Left cardiac atrium (tissue), 4 donors: ENCODE measurements around the gene EEFSEC. TPM values are rescaled to one million over a fixed set of nuclear protein-coding genes. Genes with fewer than 3 reads are reported as not detected.

Experiments used
- ATAC-seq, 2 donors: fragments of 200-7000 bp; cut with Tn5 transposase; one replicate each; pipeline ENCODE4 v1.9.1; 2020; ENCODE audit warnings: mild to moderate bottlenecking in 2 of 2, moderate library complexity in 2 of 2
- DNase-seq: peaks from one replicate; pipeline ENCODE4 v3.0.0-alpha.2; 2020
- intact Hi-C, 2 donors: fragments of 100-400 bp; cut with DNase I; formaldehyde crosslinking; loops; one replicate each; pipeline versions ENCODE4 v1.14.1 to v1.15.1; 2022 to 2023
- total RNA-seq, 2 donors: library from RNA; stranded (reverse); fragmentation: NEBNext Ultra II Directional; extraction: Animal tissue kit (Norgen Biotek cat#: 25700); gene quantifications; one replicate each; pipeline ENCODE4 v1.2.1, GENCODE V29; 2021
- donor health status: DM: no; HTN: yes; CAD: no.
- donor health status: DM: no; HTN: yes; CAD: no; lungs with severe emphysema.
- donor health status: DM: yes; HTN: yes; CAD: no.
- donor health status: Dilated cardiomyopathy.

Gene EEFSEC
- total RNA-seq, 2 donors from 2014 or later, result 13.5 to 18.9 TPM

DNA sequence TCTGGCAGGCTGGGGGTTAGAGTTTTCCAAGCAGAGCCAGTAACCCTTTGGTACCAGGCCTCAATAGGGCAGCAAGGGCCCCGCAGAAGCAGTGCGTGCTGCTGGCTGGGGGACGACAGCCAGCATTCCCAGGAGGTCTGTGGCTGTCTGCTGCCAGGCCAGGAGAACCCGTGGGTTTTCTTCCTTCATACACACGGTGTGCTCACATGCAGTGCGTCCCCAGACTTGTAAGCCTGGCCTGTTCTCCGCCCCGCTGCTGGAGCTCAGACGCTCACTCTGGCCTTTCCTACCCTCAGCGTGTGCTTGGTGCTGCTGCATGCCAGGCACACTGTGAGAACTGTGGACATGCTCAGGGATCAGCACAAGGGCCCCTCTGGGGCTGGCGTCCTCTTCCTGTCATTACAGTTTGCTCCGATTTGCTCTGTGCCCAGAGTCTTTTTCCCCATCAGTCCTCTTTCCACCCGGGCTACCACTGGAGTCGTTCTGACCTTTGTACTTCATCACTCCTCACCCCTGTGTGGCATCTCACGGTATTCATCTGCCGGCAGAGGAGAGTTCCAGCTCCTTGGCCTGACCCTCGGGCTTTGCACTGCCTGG, 163.9 kb downstream of the EEFSEC start:
- DNase-seq (no peak), ATAC-seq (peak in 1 of 2 donors; percentile 25)
- intact Hi-C loops, result loop anchor here in 1 of 2 donors (10.0 kb wide), 1 partner anchor 142 kb away; no protein-coding TSS in a partner anchor

DNA sequence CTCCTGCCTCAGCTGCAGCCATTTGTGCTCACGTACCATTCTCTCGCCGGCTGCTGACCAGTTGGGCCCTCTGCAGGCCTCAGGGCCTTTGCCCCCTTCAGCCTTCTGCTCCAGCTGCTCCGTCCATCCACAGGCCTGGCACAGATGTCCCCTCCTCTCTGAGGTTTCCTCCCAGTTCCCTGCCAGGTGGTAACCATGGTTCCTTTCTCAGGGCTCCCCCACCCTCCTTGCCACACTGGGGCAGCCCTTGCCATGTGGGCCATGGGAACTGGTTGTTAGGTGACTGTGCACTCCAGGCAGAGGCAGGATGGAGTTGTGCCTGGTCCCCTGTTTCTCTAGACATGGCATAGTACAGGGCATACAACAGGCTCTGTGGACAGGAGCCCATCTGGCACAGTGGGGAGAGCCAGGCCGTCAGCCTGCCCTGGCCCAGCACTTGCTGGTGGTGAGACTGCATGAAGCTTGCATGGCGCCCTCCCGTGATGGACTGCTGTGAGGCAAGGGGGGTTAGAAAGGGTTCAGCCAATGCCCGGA, 164.5 kb downstream of the EEFSEC start:
- ATAC-seq (peak; percentile 8 to 48), DNase-seq (no peak)
- intact Hi-C loops, result loop anchor here in 1 of 2 donors (10.0 kb wide), 1 partner anchor 143 kb away; no protein-coding TSS in a partner anchor

DNA sequence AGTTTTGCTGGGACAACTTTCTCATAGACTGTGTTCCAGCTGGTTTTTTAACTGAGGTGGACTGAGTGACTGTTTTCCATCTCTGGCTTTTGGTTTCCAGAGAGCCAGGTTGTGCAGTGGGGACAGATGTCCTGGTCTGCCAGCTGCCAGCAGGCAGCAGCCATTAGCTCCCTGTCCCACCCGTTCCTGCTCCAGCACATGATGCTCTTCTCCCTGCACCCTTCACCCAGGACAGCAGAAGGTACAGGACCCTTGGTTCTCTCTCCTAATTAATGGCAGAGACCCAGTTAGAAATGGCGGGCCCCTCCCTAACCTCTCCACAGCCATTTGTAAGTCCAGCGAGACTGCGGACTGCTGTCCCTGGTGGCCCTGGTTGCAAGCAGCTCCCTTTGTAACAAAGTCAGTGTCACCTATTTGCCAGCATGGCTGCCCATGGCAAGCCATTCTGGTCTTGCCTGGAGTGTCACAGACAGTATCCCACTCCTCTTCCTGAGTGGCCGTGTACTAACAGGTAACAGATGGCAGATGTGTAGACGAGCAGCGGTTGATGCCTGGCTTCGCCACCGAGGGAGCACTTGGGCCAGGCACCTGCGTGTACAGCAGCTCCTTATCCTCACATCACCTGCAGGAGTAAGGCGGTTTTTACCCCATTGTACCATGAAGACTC, 165.1 kb downstream of the EEFSEC start:
- DNase-seq (no peak), ATAC-seq (no peak)
- intact Hi-C loops, result loop anchor here in 1 of 2 donors (10.0 kb wide), 1 partner anchor 144 kb away; no protein-coding TSS in a partner anchor

DNA sequence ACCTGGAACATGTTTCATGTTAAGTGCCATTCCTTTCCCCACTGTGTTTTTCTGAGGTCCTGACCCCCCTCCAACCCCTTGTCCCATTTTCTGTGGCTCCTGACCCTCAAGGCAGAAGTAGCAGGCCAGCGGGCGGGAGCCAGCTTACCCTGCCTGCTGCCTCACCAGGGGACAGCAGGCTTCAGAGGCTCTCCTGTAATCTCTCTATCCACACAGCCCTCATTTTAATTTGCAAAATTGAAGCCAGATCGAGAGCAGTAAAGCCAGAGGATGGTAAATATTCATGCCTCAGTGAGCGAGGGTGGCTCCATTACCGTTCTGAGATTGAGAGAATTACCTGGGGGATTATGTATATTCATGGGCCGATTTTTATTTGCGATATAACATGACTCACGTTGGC, 165.8 kb downstream of the EEFSEC start:
- DNase-seq, result no peak
- intact Hi-C loops, result loop anchor here in 1 of 2 donors (10.0 kb wide), 1 partner anchor 144 kb away; no protein-coding TSS in a partner anchor
- ATAC-seq, result no peak

DNA sequence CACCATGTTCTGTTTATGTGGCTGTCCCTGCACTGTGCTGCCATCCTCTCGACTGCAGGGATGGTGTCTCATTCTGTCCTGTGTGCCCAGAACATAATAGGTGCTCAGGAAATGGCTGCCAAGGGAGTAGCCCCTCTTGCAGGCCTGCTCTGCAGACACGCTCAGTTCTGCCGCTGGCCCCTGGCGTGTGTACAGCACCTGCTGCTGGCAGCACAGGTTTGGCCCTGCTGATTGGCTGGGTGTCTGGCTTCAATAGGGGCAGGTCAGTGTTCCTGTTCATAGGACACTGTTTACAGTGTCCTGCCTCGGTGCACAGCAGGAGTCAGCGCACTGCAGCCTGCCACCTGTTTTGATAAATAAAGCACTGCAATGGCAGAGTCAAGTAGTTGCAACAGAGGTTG, 166.5 kb downstream of the EEFSEC start:
- ATAC-seq (no peak), DNase-seq (no peak)
- intact Hi-C loops, result loop anchor here in 1 of 2 donors (10.0 kb wide), 1 partner anchor 145 kb away; no protein-coding TSS in a partner anchor

DNA sequence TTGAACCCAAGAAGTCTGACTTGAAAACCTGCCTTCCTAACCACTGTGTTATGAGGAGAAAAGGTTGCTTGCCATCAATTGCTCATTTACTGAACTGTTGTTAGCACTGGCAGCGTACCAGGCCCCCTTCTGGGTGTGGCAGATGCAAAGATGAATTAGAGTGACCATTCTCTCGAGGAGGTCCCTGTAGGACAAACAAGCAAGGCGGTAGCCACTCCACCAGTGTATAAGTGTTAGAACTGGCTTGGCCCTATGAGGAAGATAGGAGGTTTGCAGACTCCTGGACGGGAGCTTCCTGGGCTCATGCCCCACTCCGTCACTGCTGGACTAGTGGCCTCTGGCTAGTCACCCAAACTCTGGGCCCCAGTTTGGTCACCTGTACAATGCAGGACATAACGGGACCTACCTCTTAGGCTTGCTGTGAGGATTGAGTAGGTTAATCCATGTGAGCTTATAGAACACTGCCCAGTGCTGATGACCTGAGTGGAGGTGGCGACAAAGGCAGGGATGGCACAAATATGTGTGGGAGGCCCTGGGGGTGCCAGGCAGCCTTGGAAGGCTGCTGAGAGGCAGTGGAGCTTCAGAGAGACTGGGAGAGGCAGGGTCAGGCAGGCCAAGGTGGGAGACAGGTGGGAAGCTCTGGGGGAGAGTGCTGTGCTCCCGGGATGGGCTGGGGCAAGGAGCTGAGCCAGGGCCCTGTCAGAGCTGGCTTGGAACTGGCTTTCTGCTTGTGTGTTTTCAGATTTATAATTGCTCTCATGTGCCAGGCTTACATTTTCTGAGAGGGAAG, 167.5 kb downstream of the EEFSEC start:
- no peak for DNase-seq
- no peak for ATAC-seq
- intact Hi-C loops, result no loop called here

DNA sequence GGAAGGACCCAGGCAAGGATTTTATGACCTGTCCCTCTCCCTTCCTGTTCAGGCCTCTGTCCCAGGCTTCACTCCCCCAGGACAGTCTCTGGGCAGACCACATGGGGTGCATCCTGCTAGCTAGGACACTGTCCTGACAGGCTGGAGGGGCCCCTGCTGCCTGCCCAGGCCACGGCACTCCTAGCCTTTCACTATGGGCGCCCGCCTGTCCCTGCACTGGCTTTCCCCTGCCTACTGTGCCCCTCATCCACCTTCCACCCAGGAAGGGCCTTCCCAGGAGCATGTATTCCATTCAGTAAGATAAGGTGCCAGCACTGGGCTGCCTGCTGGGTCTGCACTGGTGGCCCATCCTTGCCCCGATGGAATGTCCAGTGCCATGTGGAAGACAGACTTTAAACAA, 168.1 kb downstream of the EEFSEC start:
- no peak for DNase-seq
- intact Hi-C loops, result no loop called here
- no peak for ATAC-seq

DNA sequence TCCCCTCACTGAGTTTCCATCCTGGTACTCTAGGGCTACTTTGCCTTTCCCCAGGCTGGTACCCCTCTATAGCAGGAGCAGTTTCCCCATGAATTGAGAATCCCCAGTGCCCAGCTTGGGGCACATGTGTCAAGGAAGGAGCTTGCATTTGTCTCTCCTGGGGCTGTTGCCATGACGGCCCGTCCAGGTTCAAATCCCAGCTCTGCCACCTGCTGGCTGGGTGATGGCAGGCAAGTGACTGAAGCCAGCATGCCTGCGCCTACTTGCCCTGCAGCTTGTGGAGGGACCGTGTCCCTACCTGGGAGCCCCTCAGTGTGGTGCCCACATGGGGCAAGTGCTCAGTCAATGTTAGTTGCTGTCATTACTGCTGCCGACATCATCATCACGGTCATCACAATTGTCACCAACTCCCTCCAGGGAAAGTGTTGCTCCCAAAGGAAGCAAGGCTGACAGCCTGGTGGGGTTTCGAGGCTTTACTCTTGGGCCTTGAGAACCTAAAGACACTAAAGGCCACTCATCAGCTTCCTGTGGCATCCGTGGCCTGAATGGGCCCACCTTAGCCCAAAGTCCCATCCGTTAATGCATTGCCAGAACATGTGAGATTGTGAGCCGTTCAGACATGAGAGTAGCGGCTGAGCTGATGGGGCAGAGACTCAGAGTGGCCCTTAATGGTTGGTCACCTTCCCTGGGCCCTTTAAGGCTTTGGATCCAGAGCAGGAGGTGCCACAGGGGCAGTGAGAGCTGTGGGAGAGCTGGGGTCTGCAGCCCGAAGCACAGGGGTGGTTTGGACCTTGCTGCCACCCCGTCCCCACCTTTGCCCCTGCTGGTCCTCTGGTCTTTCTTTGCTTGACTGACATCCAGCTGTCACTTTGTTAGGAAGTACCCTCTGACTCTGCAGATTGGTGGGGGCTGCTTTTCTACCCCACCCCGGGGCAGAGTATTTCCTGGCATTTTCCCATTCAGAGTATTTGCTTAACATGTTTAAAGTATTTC, 169.0 kb downstream of the EEFSEC start:
- DNase-seq (peak; percentile 49), ATAC-seq (peak in 1 of 2 donors; percentile 43)
- intact Hi-C loops, result no loop called here

DNA sequence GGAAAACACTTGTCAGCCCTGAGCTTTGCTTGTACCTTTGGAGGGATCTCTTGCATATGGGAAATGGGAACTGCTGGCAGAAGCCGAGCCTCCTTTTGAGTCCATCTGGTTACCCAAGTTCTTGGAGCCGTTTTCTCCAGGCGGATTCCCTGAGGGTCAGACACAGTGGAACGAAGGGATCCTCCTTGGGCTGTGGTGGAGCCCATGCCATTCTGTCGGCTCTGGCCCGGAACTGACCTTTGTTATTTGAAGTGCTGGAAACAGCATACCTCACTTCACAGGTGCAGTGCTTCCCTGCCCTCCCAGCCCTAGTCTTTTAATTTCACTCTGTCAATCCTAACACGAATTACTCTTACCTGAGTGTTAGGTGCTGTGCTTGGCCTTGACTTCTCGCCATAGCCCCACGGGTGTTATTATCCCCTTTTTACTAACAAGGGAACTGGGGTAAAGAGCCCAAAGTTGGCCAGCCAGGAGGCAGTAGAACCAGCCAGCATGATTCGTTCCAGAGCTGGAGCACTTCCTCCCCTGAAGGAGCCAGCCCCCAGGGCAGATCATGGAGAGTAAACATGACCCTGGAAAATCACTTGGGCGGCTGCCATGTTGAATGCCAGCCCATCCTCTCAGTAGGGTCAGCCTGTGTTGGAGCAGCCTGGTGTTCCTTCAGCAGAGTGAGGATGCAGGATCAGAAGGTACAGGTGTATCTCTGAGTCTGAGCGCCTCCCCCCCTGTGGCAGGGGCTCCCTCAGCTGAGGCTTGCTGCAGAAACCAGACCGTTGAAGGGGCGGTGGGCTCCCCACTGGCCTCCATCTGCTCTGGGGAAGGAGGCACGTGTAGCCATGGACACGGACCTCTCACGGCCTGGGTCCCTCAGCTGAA, 170.2 kb downstream of the EEFSEC start:
- ATAC-seq (no peak), DNase-seq (no peak)
- intact Hi-C loops, result no loop called here

DNA sequence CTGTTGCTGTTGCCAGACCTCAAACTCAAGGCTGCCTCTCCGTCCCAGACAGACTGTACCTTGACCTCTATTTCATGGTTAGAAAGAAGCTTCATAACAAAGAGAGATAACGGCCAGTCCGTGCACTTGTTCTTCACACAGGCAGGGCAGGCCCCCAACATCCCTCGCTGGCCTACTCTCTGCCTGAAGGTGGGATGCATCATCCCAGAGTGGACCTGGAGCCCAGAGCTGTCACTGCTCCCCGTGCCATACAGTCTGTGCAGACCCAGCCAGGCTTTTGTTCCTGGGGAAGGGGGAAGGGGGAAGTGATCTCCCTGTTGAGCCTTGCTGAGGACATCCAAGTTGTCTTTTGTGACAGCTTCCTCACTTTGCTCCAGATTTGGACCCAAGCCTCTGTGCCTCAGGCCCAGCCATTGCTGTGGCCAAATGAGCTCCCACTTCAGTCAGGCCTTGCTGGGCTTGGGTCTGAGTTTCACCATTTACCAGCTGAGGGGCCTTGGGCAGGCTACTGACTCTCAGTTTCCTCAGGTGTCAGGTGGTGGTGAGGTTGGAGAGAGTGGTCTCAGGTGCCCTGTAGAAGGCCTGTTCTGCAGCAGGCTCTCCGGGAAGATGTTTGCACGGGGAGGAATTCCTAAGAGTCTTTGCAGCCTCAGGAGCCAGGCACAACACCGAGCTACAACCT, 171.8 kb downstream of the EEFSEC start:
- ATAC-seq (no peak), DNase-seq (no peak)
- intact Hi-C loops, result no loop called here

DNA sequence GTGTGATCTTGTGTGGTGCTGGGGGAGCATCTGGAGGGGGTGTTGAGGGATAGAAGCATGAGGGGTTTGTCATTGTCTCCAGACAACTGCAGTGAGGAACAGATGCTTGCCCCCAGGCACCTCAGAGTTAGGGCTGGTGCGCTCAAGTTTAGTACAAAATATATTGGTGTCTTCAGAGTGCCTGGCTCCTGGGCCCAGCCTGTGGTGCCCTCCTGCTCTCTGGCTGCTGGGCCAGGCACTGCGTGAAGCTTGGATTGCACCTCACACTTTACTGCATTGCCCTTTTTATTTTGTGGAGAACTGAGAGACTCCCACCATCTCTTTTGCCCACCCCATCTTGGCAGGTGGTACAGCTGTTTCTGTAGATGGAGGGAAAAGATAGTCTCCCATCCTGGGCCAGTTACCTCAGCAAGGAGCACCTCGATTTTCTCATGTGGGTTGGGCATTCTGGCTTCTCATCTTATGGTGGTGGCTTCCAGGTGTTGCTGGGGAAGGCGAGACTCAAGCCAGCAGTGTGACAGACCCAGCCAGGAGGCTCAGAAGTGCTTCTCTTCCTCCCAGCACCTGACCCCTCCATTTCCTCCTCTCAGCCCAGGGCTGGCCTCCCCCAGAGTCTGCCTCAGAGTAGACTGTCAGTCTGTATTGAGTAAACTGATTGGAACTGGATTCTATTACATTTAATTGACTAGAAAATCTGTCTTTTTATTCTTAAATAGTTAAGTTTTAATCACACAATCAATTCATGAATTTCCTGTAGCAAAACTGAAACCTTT, 173.0 kb downstream of the EEFSEC start:
- intact Hi-C loops, result no loop called here
- DNase-seq (no peak), ATAC-seq (no peak)

DNA sequence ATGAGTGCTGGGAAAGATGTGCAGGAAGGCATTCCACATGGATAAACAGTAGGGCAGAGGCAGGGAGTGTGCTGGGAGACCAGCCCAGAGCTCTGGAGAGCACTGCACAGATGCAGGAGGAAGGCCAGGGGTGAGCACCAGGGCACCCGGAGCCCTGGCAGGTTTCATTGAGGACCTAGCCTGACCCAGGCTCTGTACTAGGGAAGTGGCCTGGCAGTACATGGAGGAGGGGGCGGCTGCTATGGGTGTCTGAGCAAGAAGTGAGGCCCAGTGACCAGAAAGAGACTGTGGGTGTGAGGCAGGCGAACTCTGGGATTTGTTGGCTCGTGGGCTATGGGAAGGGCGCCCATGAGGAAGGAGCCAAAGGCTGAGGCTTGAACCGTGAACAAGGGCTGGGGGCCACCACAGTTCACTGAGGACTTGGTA, 174.3 kb downstream of the EEFSEC start:
- no peak for DNase-seq
- ATAC-seq, result no peak
- intact Hi-C loops, result no loop called here

DNA sequence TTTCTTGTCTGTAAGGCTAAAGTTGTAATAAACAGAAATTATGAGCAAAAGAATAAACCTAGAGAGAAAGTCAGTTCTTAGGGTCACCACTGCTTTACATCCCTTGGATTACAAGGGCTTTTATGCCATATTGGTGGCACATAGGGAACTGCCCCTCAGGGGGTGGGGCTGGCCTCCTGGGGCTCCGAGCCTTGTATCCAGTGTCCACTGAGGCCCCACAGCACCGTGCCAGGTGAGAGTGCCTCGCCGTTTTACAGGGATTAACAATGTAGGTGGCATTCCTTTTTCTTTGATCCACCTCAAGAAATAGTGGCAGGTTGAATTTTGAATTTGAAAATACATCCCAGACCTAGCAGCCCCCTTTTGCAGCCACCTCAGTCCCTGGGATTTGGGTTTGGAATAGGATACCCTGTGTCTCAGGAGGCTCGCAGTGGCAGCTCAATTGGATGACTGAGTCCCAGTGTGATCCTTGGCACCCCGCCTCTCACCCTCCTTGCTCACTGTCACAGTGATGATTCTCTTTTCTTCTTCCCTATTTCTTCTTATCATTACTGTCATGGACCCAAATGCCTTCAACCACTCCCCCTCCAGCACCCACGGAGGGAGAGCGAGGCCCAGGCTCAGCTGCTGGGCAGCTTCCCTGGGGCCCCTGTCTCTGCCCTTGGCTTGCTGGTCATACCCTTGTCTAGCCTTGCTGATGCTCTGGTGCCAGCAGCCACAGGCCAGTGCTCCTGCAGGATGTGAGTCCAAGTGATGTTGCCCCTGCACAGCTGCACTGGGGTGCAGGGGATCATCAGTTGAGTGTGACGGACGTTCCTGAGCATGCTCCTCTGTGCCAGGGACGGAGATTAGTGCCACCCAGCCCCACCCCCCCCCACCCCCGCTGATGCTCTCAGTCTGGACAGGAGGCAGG, 175.5 kb downstream of the EEFSEC start:
- ATAC-seq, result no peak
- intact Hi-C loops, result no loop called here
- DNase-seq, result no peak

DNA sequence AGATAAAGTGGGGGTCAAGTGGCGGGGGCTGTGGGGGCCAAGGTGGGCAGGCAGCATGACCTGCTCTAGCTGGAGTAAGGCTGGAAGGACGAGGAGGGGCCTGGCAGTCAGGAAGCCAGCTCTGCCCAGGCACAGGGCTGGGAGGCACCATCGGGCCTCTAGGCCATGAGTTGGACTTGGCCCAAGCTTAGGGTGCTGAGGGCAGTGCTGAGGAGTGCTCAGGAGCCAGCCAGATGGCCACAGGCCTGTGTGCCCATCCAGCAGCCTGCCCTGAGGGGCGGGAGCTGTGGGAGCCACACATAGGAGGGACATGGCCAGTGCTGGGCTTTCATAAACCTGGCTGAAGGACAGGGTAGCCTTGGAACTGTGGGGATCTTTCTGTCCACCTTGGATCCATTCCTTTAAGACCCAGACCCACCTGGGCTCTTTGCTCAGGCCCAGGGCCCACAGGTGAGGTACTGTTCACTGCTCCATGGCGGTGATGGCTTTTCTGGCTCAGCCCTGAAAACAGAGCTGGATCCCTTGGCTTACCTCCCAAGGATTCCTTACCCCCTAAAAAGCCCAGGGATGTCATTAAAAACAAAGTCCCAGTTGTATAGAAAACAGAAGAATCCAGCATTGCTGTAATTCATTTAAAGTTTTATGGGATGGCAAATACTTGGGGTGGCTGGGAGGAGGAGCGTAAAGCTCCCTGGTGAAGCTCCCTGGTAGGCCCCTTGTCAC, 176.4 kb downstream of the EEFSEC start:
- no peak for ATAC-seq
- DNase-seq, result no peak
- intact Hi-C loops, result no loop called here
